MM.1S (cell line): ENCODE measurements around the gene ASMTL.

Source experiments
- EZH2phosphoT487 ChIP-seq: fragments of 300-600 bp; sonication (generic); IDR thresholded peaks from 2 replicates; pipeline ENCODE4 v1.6.1; 2018; ENCODE audit warnings: antibody characterized with exemption, low read length
- TF ChIP-seq, protein P1 (sequence below): fragments of 300-600 bp; sonication (generic); IDR thresholded peaks from 2 replicates; pipeline ENCODE4 v1.5.1; 2016; ENCODE audit warnings: antibody characterized with exemption, low read length, mixed read lengths

DNA sequence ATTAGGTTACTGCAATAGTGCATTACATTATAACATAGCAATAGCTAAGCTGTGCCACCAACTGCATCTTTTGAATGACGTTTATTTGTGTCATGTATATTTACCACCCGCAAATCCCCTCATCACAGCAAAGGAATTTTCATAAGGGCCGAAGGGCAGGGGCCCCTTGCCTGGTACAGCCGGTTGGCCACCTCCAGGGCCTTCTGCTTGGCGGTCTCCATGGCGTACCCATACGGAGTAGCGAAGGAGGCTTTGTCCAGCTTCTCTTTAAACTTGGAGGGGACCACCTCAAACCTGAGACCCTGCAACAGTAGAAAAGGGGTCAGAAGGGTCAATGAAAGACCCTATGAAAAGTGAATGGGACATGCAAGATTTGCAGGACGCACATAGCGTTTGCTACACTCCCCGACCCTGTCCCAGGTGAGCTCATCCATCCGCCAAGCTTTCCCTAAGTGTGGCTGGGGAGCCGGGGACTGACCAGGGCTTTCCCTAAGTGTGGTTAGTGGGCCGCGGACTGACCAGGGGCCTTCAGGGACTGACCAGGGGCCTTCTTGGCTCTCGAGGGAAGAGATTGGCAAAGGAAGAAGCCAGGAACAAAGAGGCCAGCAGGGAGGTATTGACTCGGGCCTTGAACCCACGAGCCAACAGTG, 10.6 kb downstream of the ASMTL start:
- TF ChIP-seq, protein P1, sequence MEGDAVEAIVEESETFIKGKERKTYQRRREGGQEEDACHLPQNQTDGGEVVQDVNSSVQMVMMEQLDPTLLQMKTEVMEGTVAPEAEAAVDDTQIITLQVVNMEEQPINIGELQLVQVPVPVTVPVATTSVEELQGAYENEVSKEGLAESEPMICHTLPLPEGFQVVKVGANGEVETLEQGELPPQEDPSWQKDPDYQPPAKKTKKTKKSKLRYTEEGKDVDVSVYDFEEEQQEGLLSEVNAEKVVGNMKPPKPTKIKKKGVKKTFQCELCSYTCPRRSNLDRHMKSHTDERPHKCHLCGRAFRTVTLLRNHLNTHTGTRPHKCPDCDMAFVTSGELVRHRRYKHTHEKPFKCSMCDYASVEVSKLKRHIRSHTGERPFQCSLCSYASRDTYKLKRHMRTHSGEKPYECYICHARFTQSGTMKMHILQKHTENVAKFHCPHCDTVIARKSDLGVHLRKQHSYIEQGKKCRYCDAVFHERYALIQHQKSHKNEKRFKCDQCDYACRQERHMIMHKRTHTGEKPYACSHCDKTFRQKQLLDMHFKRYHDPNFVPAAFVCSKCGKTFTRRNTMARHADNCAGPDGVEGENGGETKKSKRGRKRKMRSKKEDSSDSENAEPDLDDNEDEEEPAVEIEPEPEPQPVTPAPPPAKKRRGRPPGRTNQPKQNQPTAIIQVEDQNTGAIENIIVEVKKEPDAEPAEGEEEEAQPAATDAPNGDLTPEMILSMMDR = no peak
- no peak for TF ChIP-seq EZH2phosphoT487
